ENCODE data around the gene PARVB. TPM values are rescaled to one million over a fixed set of nuclear protein-coding genes. Genes with fewer than 3 reads are reported as not detected.

PARVB gene
- total and polyA plus RNA-seq, 9 of the 15 experiments (the other 6 are each of a cell fraction or from before 2014, with no cell fraction given), result 1.1 to 59.2 (median 29.2) TPM

DNA sequence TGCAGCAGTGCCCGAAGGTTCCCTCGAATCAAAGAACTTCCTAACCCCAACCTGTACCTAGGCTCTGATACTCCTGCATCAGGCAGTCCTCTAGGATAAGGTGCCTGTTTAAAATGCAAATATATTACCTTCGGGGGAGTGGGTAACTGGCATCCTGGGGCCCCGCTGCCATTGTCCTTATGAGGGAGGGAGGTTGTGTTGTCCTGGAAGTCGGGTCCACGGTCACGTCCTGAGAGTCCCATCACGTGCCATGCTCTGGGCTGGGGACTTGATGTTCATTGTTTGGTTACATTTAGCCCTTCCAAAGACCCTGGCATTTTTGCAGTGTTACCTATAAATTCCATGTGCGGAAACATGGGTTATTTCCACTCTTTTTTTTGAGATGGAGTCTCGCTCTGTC, 67.6 kb downstream of the PARVB start:
- FAIRE-seq, result no peak
- H3K27me3 ChIP-seq (ENCODE audit: control insufficient read depth in 2 of 2, insufficient read depth in 2 of 2, low read length in 2 of 2), result no peaks in the 10 kb centered on the region
- intact Hi-C loops (cut with micrococcal nuclease) (no loop called here), in situ Hi-C loops (cut with MboI) (no loop called here)
- ATAC-seq, result no peak
- WGBS (ENCODE audit: insufficient coverage, low coverage, missing lambda C conversion rate), result 86% methylated on average over 7 of the region's 10 CpGs
- no peak overlapping the region for H3K4me3 ChIP-seq
- H3K27ac ChIP-seq (ENCODE audit: extremely low read depth, low read depth, low read length), result no peak overlapping the region
- no peaks in the 10 kb centered on the region for H3K79me2 ChIP-seq (ENCODE audit: control insufficient read depth, insufficient read depth, low read length)
- ChIA-PET POLR2A (no interaction called here), CTCF (ENCODE audit: low intra/inter-chr PET ratio) (no interaction called here)
- H3K36me3 ChIP-seq (ENCODE audit: control insufficient read depth, insufficient read depth, low read length), result no peaks in the 10 kb centered on the region
- no peaks in the 10 kb centered on the region for H4K20me1 ChIP-seq (replicated peaks; ENCODE audit: control insufficient read depth, insufficient read depth, low read length)
- H3K9ac ChIP-seq (ENCODE audit: insufficient read depth in 1 of 2, low read depth in 2 of 2, low read length in 2 of 2), result no peak overlapping the region
- BruUV-seq (replicated peaks), result no TSS peak
- H3K4me2 ChIP-seq (ENCODE audit: insufficient read depth, low read length), result no peak overlapping the region
- H2AFZ ChIP-seq (ENCODE audit: low read depth, low read length), result no peak overlapping the region
- no peak for DNase-seq (ENCODE audit: extremely low read depth in 1 of 4, low spot score in 3 of 4)
- no peaks in the 10 kb centered on the region for H3K9me3 ChIP-seq (replicated peaks; ENCODE audit: control insufficient read depth, insufficient read depth, low read depth, low read length)
- no peaks in the 10 kb centered on the region for H3K9me1 ChIP-seq (ENCODE audit: control insufficient read depth, insufficient read depth, low read length)
- H3K4me1 ChIP-seq (replicated peaks in 1 of 2; ENCODE audit: control insufficient read depth in 2 of 2, insufficient read depth in 2 of 2, low read length in 2 of 2), result no peaks in the 10 kb centered on the region; a peak in 1 of 5 replicates
- TF ChIP-seq TBP (optimal IDR thresholded peaks at IDR 0.05; ENCODE audit: low read depth, low read length) (no peak), EGR1 (conservative IDR thresholded peaks at IDR 0.05) (no peak), RNF2 (IDR thresholded peaks at IDR 0.05) (no peak), SOX6 (IDR thresholded peaks at IDR 0.05) (no peak), DDX20 (tag; IDR thresholded peaks at IDR 0.05; ENCODE audit: low read depth) (no peak), NR2F6 (CRISPR knock-in tag; IDR thresholded peaks at IDR 0.05) (no peak), MITF (IDR thresholded peaks at IDR 0.05) (no peak), POLR2A (conservative IDR thresholded peaks at IDR 0.05) (no peak), ATF1 (CRISPR knock-in tag; IDR thresholded peaks at IDR 0.05) (no peak), ATF1 (tag; IDR thresholded peaks at IDR 0.05) (no peak), HIVEP1 (CRISPR knock-in tag; IDR thresholded peaks at IDR 0.05) (no peak)
- TF ChIP-seq, protein P1, sequence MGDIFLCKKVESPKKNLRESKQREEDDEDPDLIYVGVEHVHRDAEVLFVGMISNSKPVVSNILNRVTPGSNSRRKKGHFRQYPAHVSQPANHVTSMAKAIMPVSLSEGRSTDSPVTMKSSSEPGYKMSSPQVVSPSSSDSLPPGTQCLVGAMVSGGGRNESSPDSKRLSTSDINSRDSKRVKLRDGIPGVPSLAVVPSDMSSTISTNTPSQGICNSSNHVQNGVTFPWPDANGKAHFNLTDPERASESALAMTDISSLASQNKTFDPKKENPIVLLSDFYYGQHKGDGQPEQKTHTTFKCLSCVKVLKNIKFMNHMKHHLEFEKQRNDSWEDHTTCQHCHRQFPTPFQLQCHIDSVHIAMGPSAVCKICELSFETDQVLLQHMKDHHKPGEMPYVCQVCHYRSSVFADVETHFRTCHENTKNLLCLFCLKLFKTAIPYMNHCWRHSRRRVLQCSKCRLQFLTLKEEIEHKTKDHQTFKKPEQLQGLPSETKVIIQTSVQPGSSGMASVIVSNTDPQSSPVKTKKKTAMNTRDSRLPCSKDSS (IDR thresholded peaks at IDR 0.05; ENCODE audit: low read depth, partially characterized antibody), result no peak
